Parathyroid adenoma (tissue), 2 donors: ENCODE measurements around the gene BCL2L1.

Experiments
- H2AFZ ChIP-seq: fragments of 300-600 bp; sonication (generic); one replicate; pipeline ENCODE4 v1.7.0; 2017; ENCODE audit warnings: antibody characterized with exemption, mild to moderate bottlenecking
- H3K27ac ChIP-seq: fragments of 300-600 bp; sonication (generic); one replicate; pipeline ENCODE4 v1.7.0; 2017
- H3K27me3 ChIP-seq: fragments of 300-600 bp; sonication (generic); one replicate; pipeline ENCODE4 v1.7.0; 2017; ENCODE audit warnings: low read length; ENCODE audit not compliant: control insufficient read depth, insufficient read depth
- H3K36me3 ChIP-seq: fragments of 300-600 bp; sonication (generic); one replicate; pipeline ENCODE4 v1.7.0; 2017; ENCODE audit warnings: low read length; ENCODE audit not compliant: control insufficient read depth, insufficient read depth
- H3K4me1 ChIP-seq: fragments of 300-600 bp; sonication (generic); one replicate; pipeline ENCODE4 v1.7.0; 2017; ENCODE audit warnings: control low read depth
- H3K4me2 ChIP-seq: fragments of 300-600 bp; sonication (generic); one replicate; pipeline ENCODE4 v1.7.0; 2017; ENCODE audit warnings: low read length
- H3K4me3 ChIP-seq: fragments of 300-600 bp; sonication (generic); one replicate; pipeline ENCODE4 v1.7.0; 2017; ENCODE audit warnings: low read depth, low read length
- H3K79me2 ChIP-seq: fragments of 300-600 bp; sonication (generic); one replicate; pipeline ENCODE4 v1.7.0; 2017; ENCODE audit warnings: control low read depth
- H3K9ac ChIP-seq: fragments of 300-600 bp; sonication (generic); one replicate; pipeline ENCODE4 v1.7.0; 2017; ENCODE audit warnings: mild to moderate bottlenecking
- H3K9me3 ChIP-seq: fragments of 300-600 bp; sonication (generic); one replicate; pipeline ENCODE4 v1.7.0; 2017; ENCODE audit warnings: low read length; ENCODE audit not compliant: control insufficient read depth
- TF ChIP-seq, protein P1 (sequence below): fragments of 300-600 bp; sonication (generic); IDR thresholded peaks from one replicate; pipeline ENCODE4 v1.7.0; 2017; ENCODE audit warnings: antibody characterized with exemption, mild to moderate bottlenecking
- donor health status: primary hyperparathyroidism.

The BCL2L1 gene

GRCh38 chr20:31682927-31683326 is 39.7 kb downstream of the BCL2L1 start:
- Histone ChIP-seq H3K36me3 (no peaks in the 10 kb centered on the region), H3K4me3 (no peak overlapping the region), H2AFZ (no peak overlapping the region), H3K9me3 (no peaks in the 10 kb centered on the region), H3K27ac (no peak overlapping the region), H3K27me3 (no peaks in the 10 kb centered on the region), H3K9ac (no peak overlapping the region), H3K79me2 (peaks cover 17% of the 10 kb centered on the region), H3K4me1 (peaks cover 30% of the 10 kb centered on the region), H3K4me2 (no peak overlapping the region)
- TF ChIP-seq, protein P1, sequence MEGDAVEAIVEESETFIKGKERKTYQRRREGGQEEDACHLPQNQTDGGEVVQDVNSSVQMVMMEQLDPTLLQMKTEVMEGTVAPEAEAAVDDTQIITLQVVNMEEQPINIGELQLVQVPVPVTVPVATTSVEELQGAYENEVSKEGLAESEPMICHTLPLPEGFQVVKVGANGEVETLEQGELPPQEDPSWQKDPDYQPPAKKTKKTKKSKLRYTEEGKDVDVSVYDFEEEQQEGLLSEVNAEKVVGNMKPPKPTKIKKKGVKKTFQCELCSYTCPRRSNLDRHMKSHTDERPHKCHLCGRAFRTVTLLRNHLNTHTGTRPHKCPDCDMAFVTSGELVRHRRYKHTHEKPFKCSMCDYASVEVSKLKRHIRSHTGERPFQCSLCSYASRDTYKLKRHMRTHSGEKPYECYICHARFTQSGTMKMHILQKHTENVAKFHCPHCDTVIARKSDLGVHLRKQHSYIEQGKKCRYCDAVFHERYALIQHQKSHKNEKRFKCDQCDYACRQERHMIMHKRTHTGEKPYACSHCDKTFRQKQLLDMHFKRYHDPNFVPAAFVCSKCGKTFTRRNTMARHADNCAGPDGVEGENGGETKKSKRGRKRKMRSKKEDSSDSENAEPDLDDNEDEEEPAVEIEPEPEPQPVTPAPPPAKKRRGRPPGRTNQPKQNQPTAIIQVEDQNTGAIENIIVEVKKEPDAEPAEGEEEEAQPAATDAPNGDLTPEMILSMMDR: no peak

- Histone ChIP-seq H3K9ac (no peak overlapping the region), H3K4me3 (no peak overlapping the region), H3K27me3 (no peaks in the 10 kb centered on the region), H3K9me3 (no peaks in the 10 kb centered on the region), H3K36me3 (no peaks in the 10 kb centered on the region), H2AFZ (no peak overlapping the region), H3K79me2 (peaks cover 20% of the 10 kb centered on the region), H3K4me2 (no peak overlapping the region), H3K4me1 (peaks cover 36% of the 10 kb centered on the region), H3K27ac (no peak overlapping the region)
- TF ChIP-seq, protein P1: no peak
Observed at GRCh38 chr20:31682352-31682751, 40.3 kb downstream of the BCL2L1 start.

GRCh38 chr20:31681769-31682168 is 40.9 kb downstream of the BCL2L1 start:
- Histone ChIP-seq H3K4me1 (peaks cover 38% of the 10 kb centered on the region), H3K4me2 (no peak overlapping the region), H2AFZ (no peak overlapping the region), H3K4me3 (no peak overlapping the region), H3K79me2 (peaks cover 21% of the 10 kb centered on the region), H3K27ac (no peak overlapping the region), H3K9ac (no peak overlapping the region), H3K36me3 (no peaks in the 10 kb centered on the region), H3K9me3 (no peaks in the 10 kb centered on the region), H3K27me3 (no peaks in the 10 kb centered on the region)
- TF ChIP-seq, protein P1: no peak

DNA sequence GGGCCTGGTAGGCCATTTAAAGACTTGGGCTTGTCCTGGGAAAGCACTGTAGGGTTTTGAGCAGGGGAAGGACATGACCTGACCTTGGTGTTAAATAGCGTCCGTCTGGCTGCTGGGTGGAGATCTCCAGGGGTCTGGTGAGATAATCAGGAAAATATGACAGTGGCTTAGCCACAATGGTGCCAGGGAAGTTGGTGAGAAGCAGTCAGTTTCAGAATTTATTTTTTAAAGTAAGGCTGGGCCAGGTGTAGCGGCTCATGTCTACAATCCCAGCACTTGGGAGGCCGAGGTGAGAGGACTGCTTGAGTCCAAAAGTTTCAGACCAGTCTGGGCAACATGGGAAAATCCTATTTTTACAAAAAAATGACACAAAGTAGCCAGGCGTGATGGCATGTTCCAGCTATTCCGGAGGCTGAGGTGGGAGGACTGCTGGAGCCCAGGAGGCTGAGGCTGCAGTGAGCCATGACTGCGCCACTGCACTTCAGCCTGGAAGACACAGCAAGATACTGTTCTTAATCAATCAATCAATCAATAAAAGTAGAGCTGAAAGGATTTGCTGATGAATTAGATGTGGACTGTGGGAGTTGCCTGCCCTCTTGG is 41.4 kb downstream of the BCL2L1 start:
- H3K27me3 ChIP-seq: no peaks in the 10 kb centered on the region
- H3K4me3 ChIP-seq: no peak overlapping the region
- peaks cover 40% of the 10 kb centered on the region for H3K4me1 ChIP-seq
- peaks cover 24% of the 10 kb centered on the region for H3K79me2 ChIP-seq
- no peaks in the 10 kb centered on the region for H3K9me3 ChIP-seq
- TF ChIP-seq, protein P1: no peak
- H3K27ac ChIP-seq: no peak overlapping the region
- H3K4me2 ChIP-seq: no peak overlapping the region
- H3K36me3 ChIP-seq: no peaks in the 10 kb centered on the region
- H2AFZ ChIP-seq: no peak overlapping the region
- no peak overlapping the region for H3K9ac ChIP-seq
